SKM-1 treated with dmso at 0.1 percent for 144 hours (cell line): Measurements from ENCODE around the gene ZNF19.

Experiments used
- DNase-seq: peaks from one replicate; lab custom pipeline; 2025; ENCODE audit not compliant: unreplicated experiment; lab: John Stamatoyannopoulos, UW

ZNF19 gene

DNA sequence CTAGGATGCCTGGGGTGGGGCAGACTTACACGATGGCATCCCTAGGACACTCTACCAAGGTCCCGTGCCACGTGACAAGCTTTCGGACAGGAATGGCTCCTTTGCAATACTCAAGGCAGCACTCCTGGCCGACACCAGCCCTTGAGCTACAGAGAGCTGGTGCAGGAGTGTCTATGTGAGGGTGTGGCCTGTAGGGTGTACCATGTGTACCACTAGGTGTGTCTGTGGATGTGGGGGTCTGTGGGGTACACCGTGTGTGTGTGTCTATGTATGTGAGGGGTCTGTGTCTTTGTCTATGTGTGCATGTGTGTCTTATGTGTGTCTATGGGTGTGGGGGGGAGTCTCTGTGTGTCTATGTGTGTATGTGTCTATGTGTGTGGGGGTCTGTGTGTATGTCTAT is 45.4 kb downstream of the ZNF19 start:
- DNase-seq, result no peak

- no peak for DNase-seq
These were observed 47.1 kb downstream of the ZNF19 start, which contains the start of gene TLE7 for GRCh38 chr16:71442051-71442440. TSS of gene TLE7 (minus strand) at chr16:71442054. CDS start at chr16:71433324, 8,730 bp downstream.

GRCh38 chr16:71441348-71442050 is 47.6 kb downstream of the ZNF19 start:
- DNase-seq, result no peak

DNA sequence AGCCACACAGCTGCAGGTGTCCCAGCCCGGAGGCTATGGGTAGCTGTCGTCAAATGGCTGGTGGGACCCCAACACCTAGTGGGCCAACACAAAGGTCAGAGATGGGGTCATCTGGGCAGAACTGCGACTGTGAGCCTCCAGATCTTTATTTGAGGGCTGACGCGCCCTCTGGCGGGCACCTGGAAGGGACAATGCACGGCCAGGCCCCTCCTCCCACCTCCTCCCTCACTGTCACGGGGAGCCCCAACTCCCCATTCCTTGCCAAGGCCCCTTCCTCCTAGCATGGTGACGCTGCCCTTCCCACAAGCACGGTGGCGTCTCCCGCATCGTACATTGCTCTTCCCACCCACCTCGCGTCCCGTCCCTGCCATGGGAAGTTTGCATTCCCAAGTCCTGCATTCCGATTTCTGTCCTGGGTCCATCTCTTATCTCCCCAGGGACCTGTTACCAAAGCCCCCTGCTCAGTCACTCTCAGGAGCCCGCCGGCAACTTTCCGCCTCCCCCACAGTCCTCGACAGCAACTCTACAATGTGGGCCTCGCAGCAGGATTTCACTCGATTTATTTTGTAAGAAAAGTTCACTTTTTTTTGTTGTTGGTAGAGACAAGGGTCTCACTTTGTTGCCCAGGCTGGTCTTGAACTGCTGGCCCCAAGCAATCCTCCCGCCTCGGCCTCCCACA is 48.3 kb downstream of the ZNF19 start:
- DNase-seq, result no peak

- no peak for DNase-seq
These were observed 49.6 kb downstream of the ZNF19 start for GRCh38 chr16:71439523-71439922.

DNA sequence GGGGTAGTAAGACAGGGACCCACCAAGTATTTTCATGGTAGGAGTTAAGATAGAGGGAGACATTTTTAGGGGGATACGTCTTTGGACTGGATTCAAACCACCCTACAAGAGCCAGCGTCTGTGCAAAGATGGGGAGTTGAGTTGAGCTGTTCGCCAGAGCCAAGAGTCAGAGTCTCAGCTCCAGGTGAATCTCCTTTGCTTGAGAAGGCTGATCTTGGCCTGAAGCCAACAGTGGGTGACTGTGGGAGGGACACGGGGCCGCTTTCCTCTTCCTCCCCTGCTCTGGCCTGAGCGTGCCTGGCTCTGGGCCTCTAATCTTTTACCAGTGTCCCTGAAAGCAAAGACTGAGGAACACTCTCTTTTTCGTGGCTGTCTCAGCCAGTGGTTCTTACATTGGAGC is 52.7 kb downstream of the ZNF19 start:
- DNase-seq, result no peak

DNA sequence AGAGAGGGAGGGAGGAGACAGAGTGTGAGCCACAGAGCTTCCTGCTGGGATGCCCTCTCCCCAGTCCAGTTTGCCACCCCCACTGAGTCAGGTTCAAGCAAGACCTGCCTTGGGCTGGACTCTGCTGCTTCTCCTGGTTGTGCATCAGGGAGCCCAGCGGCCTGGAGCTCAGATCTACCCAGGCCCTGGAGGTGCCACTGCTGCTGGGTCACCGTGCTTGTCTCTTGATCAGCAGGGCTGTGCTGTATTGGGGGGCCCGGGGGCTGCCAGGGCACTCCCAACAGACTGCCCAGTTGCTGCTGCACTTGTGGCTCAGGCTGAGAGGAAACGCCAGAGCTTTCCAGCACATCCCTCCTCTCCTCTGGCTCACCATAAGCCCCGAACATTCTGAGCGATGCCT is 56.2 kb downstream of the ZNF19 start:
- no peak for DNase-seq

GRCh38 chr16:71431991-71432390 is 57.1 kb downstream of the ZNF19 start:
- no peak for DNase-seq

- DNase-seq, result no peak
These were observed 57.9 kb downstream of the ZNF19 start for GRCh38 chr16:71431176-71431575.

GRCh38 chr16:71430744-71431143 is 58.4 kb downstream of the ZNF19 start:
- no peak for DNase-seq

DNA sequence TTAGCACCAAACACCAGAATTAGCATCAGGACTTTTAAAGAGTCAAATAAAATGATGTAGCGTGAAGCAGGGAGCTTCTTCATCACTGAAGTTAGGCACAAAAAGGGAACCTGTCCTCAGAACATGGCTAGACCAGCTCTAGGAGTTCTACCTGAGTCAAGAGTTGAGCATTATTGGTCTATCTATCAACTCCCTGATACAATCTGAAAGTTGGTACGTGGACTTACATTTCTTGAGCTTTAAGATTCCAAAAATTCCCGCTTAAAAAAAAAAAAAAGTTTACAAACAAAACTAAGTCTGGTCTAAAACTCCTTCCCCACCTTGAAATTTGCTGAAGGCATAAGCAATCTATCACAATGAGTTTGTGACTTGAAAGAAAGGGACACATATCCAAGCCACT is 59.5 kb downstream of the ZNF19 start:
- DNase-seq, result no peak

GRCh38 chr16:71428883-71429282 is 60.2 kb downstream of the ZNF19 start:
- DNase-seq, result no peak

GRCh38 chr16:71428385-71428784 is 60.7 kb downstream of the ZNF19 start:
- DNase-seq, result no peak

GRCh38 chr16:71426880-71427615 is 62.1 kb downstream of the ZNF19 start:
- DNase-seq, result no peak

GRCh38 chr16:71426069-71426879 is 62.9 kb downstream of the ZNF19 start:
- no peak for DNase-seq

- no peak for DNase-seq
These were observed 63.4 kb downstream of the ZNF19 start for GRCh38 chr16:71425746-71426068.

DNA sequence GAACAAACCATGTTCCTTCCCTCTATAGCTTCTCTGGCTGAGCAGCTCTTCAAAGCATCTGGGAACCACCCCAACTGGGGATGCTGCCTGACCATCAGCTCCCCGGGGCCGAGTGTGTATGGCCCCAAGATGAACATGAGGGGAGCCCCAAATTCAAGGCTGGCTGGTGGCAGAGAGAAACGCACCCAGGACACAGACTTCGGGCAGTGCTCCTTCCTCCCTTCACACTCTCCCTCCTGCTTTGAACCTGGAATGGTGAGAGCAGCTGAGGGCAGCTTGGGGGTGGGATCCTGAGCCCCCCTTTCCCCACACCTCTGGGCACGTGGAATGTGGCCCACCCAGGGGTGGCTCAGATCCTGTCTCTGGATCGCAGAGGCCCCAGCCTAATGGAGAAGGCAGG is 64.5 kb downstream of the ZNF19 start:
- DNase-seq, result no peak

DNA sequence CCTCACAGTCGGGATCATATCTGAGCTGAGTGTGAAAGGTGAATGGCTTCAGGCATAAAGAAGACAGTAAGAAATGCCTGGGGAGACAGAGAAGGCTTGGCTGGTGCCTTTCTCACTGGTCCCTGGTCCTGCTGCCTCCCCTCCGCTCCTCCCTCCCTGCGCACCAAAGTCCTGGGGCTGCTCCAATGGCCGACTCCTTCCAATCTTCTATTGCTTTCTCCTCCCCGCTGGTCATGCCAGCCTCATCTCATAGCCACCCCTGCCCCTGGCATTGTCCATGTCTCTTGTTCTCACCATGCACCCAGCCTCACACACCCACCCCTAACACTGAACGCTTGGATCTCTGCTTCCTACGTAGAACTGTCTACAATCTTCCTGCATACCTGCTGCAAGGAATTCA is 65.3 kb downstream of the ZNF19 start:
- no peak for DNase-seq
